Measurements from ENCODE around the gene SLC1A2. TPM values are rescaled to one million over a fixed set of nuclear protein-coding genes. Genes with fewer than 3 reads are reported as not detected.

SLC1A2 gene
- total RNA-seq, 4 donors from 2014 or later: 0.65 to 1.3 (median 0.68) TPM; not detected in 1

- TF ChIP-seq, protein P1, sequence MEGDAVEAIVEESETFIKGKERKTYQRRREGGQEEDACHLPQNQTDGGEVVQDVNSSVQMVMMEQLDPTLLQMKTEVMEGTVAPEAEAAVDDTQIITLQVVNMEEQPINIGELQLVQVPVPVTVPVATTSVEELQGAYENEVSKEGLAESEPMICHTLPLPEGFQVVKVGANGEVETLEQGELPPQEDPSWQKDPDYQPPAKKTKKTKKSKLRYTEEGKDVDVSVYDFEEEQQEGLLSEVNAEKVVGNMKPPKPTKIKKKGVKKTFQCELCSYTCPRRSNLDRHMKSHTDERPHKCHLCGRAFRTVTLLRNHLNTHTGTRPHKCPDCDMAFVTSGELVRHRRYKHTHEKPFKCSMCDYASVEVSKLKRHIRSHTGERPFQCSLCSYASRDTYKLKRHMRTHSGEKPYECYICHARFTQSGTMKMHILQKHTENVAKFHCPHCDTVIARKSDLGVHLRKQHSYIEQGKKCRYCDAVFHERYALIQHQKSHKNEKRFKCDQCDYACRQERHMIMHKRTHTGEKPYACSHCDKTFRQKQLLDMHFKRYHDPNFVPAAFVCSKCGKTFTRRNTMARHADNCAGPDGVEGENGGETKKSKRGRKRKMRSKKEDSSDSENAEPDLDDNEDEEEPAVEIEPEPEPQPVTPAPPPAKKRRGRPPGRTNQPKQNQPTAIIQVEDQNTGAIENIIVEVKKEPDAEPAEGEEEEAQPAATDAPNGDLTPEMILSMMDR (IDR thresholded peaks at IDR 0.05; ENCODE audit: low read depth): no peak
These were observed 212.7 kb downstream of the SLC1A2 start for GRCh38 chr11:35206616-35207015.

DNA sequence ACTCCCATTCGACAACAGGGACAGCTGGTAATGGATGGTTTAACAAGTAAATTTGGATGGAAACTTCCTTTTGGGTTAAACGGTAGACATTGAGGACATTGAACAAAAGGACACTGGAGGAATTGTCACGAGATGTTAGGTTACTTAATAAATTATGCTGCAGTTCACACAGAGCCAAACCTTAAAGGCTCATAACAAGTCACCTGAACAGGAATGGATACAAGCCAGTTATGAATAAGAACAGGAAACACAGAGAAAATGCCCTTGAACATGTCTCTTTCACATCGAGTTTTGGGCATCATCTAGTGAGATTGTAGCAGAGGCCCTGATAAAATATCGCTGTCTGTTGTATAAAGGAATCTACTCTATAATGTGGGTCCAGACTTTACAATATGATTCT lies 214.7 kb downstream of the SLC1A2 start:
- TF ChIP-seq, protein P1 (IDR thresholded peaks at IDR 0.05; ENCODE audit: low read depth): no peak

Small RNA genes lying within 50 kb of the gene (small RNA-seq; reads per million reads assigned to genes)
- not detected for gene AC090625.1

Other genes with a start within 250 kb of the SLC1A2 start
- gene PAMR1, start 106.1 kb upstream of the SLC1A2 start, total RNA-seq: 10 to 100 TPM in 1 of 4 donors, 1 to 10 TPM in 3; 2.6 to 15.6 (median 6.0) TPM
- gene FJX1, start 198.9 kb upstream of the SLC1A2 start, total RNA-seq: 1 to 10 TPM; 1.1 to 4.6 (median 2.1) TPM
- 10 to 100 TPM; 32.6 to 70.9 (median 40.0) TPM for gene TRIM44, start 243.2 kb upstream of the SLC1A2 start, total RNA-seq